ENCODE data around the gene LTO1. TPM values are rescaled to one million over a fixed set of nuclear protein-coding genes. Genes with fewer than 3 reads are reported as not detected.

LTO1 gene
- total RNA-seq, 4 donors from 2014 or later: 12.2 to 18.6 (median 14.1) TPM

DNA sequence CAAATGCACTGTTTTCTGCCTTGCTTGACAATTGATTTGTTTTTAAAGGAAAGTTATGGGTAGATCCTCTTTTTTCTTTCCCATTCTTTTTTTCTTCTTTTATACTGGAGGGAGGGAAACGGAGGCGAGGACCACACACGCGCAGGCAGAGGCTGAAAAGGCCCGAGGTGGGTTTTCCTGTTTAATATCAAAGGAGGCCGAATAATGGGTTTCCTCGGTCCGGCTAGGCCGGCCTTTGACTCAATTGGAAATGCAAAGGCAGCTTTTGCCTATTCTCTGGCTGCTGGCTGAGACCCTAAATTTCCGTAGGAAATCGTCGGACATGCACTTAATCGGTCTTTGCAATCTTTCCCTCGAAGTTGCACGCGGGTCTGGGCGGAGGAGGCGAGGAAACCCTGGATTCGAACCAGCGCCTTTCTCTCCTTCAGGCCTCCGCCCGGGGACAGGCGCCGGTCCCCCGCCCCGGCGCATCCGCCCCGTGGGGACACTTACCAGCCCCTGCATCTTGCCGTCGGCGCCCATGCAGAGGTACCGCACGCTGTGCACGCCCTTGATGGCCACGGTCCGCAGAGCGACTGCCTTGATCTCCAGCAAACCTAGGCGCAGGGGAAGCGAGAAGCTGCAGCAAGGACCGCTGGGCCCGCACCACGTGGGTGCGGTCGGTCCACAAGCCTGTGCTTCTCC is 27.8 kb upstream of the LTO1 start:
- intact Hi-C loops (cut with DNase I): no loop called here
- no peaks in the 10 kb centered on the region for H3K36me3 ChIP-seq
- DNase-seq (ENCODE audit: extremely low spot score): no peak

DNA sequence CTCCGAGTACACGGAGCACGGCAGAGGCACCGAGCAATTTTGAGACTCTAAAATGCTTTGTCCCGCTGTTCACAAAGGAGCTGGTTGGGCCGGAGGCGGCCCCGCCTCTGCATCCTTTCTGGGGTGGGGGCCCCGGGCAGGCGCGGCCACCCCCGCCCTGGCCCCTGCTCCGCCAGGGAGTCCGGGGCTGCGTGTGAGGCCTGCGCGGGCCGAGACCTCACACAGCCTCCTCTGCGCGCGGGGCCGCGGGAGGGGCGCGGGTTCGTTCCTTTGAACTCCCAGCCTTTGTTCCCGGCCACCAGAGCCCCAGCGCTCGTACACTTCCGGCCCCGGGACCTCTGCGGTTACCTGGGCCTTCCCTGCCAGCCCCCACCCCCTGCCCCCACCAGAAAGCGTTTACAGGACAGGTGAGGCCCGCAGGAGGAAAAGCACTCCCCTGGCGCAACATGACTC is 27.1 kb upstream of the LTO1 start:
- DNase-seq (ENCODE audit: extremely low spot score): no peak
- Histone ChIP-seq H3K27ac (replicated peaks in 1 of 4) (no peak overlapping the region), H3K36me3 (no peaks in the 10 kb centered on the region), H3K4me3 (no peak overlapping the region), H3K4me1 (peaks cover 18 to 40% (median 31%) of the 10 kb centered on the region in 4 donors), H3K27me3 (peaks cover 0 to 93% (median 43%) of the 10 kb centered on the region in 4 donors), H3K9me3 (no peaks in the 10 kb centered on the region)
- intact Hi-C loops (cut with DNase I): no loop called here
- 8% methylated on average over 8 of the region's 35 CpGs for WGBS
- TF ChIP-seq POLR2AphosphoS5 (IDR thresholded peaks at IDR 0.05) (no peak), POLR2A (IDR thresholded peaks at IDR 0.05; ENCODE audit: low read depth) (no peak), EP300 (IDR thresholded peaks at IDR 0.05) (no peak)
- TF ChIP-seq, protein P1, sequence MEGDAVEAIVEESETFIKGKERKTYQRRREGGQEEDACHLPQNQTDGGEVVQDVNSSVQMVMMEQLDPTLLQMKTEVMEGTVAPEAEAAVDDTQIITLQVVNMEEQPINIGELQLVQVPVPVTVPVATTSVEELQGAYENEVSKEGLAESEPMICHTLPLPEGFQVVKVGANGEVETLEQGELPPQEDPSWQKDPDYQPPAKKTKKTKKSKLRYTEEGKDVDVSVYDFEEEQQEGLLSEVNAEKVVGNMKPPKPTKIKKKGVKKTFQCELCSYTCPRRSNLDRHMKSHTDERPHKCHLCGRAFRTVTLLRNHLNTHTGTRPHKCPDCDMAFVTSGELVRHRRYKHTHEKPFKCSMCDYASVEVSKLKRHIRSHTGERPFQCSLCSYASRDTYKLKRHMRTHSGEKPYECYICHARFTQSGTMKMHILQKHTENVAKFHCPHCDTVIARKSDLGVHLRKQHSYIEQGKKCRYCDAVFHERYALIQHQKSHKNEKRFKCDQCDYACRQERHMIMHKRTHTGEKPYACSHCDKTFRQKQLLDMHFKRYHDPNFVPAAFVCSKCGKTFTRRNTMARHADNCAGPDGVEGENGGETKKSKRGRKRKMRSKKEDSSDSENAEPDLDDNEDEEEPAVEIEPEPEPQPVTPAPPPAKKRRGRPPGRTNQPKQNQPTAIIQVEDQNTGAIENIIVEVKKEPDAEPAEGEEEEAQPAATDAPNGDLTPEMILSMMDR (IDR thresholded peaks at IDR 0.05): no peak

More for the DNA sequence above, 27.8 kb upstream of the LTO1 start:
- no peak overlapping the region for H3K4me3 ChIP-seq
- H3K27ac ChIP-seq (replicated peaks in 1 of 4): no peak overlapping the region
- TF ChIP-seq EP300 (IDR thresholded peaks at IDR 0.05): no peak
- no peak for TF ChIP-seq POLR2A (IDR thresholded peaks at IDR 0.05; ENCODE audit: low read depth)
- no peak for TF ChIP-seq POLR2AphosphoS5 (IDR thresholded peaks at IDR 0.05)
- TF ChIP-seq, protein P1 (IDR thresholded peaks at IDR 0.05): no peak
- peaks cover 18 to 40% (median 31%) of the 10 kb centered on the region in 4 donors for H3K4me1 ChIP-seq
- 9% methylated on average over 31 of the region's 45 CpGs for WGBS
- peaks cover 0 to 86% (median 43%) of the 10 kb centered on the region in 4 donors for H3K27me3 ChIP-seq
- no peaks in the 10 kb centered on the region for H3K9me3 ChIP-seq

DNA sequence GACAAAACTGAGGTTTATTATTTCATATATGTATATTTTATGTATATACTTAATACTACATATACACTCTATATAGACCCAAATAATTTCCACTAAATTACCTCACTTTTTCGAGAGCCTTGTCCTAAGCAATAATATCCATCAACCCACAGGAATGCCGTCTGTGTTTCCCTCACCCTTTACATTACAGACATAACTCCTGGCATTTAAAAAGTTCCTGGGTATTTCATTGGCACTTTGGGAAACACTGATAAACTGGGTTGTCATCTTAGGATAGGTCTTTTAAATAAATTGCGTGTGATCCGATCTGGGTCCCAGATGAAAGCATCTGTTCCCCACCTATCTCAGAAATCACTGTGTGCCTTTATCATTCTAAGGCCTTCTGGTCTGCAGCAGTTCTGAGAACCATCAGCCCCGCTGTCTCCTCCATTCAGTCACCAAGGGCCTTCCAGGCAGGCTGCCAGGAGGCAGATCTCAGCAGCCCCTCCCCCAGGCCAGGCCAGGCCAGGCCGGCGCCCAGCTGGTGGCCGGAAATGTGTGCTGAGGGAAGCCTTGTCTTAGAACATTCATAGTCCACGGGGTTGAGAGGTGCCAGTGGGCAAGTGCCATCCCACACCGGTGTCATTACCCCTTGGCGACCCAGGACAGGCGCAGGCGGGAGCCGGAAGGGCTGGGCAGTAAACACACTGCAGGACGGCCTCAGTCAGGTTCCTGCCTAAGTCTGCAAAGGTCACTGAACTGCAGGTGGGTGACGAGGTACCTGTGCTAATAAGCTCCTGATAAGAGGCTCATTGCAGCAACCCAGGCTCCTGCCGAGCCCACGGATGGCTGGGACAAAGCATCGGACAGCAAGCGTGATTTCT is 25.4 kb upstream of the LTO1 start:
- no peak for DNase-seq (ENCODE audit: extremely low spot score)
- Histone ChIP-seq H3K27me3 (peaks cover 0 to 95% (median 43%) of the 10 kb centered on the region in 4 donors), H3K9me3 (no peaks in the 10 kb centered on the region), H3K27ac (replicated peaks in 1 of 4) (no peak overlapping the region), H3K4me3 (no peak overlapping the region), H3K4me1 (peaks cover 18 to 40% (median 31%) of the 10 kb centered on the region in 4 donors), H3K36me3 (no peaks in the 10 kb centered on the region)
- TF ChIP-seq POLR2AphosphoS5 (IDR thresholded peaks at IDR 0.05) (no peak), POLR2A (IDR thresholded peaks at IDR 0.05; ENCODE audit: low read depth) (no peak), EP300 (IDR thresholded peaks at IDR 0.05) (no peak)
- TF ChIP-seq, protein P1 (IDR thresholded peaks at IDR 0.05): no peak
- intact Hi-C loops (cut with DNase I): no loop called here
- WGBS: 41% methylated on average over 16 of the region's 20 CpGs

DNA sequence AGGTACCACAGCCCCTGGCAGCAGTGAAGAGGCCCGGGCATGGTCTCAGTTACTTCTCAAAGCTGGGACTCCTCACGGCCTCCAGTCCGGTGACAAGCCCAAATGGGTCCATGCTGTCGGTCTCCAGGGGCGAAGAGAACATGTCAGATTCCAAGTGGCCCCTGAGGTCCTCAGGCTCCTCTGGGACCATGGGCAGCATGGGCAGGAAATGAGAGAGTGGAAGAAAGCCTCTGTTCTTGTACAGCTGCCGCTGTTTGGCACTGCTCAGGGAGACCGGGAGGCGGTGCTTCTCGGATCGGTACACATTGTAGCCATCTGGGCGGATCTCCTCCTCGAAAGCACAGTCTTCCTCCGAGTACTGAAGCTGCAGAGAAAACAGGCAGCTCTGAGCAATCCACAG is 24.1 kb upstream of the LTO1 start:
- Histone ChIP-seq H3K27me3 (peaks cover 0 to 95% (median 35%) of the 10 kb centered on the region in 4 donors), H3K9me3 (no peaks in the 10 kb centered on the region), H3K4me3 (no peak overlapping the region), H3K36me3 (no peaks in the 10 kb centered on the region), H3K27ac (replicated peaks in 1 of 4) (no peak overlapping the region), H3K4me1 (peaks cover 12 to 29% (median 21%) of the 10 kb centered on the region in 4 donors)
- DNase-seq (ENCODE audit: extremely low spot score): no peak
- TF ChIP-seq POLR2AphosphoS5 (IDR thresholded peaks at IDR 0.05): no peak
- TF ChIP-seq EP300 (IDR thresholded peaks at IDR 0.05): no peak
- TF ChIP-seq, protein P1 (IDR thresholded peaks at IDR 0.05): no peak
- TF ChIP-seq POLR2A (IDR thresholded peaks at IDR 0.05; ENCODE audit: low read depth): no peak
- intact Hi-C loops (cut with DNase I): no loop called here
- 80% methylated on average over 2 of the region's 13 CpGs for WGBS
